Astrocyte (in vitro differentiated cells and primary cell): ENCODE data around the gene ITPK1.

Experiments
- EZH2 ChIP-seq: IDR thresholded peaks from 2 replicates; pipeline ENCODE4 v1.6.1; 2012; ENCODE audit warnings: mild to moderate bottlenecking, low read length, inconsistent platforms; ENCODE audit not compliant: insufficient read depth
- TF ChIP-seq, protein P1 (sequence below): IDR thresholded peaks from 2 replicates; pipeline ENCODE4 v1.5.1; 2011; ENCODE audit warnings: low read depth, mild to moderate bottlenecking, inconsistent platforms, low read length, moderate library complexity; ENCODE audit not compliant: insufficient read depth

DNA sequence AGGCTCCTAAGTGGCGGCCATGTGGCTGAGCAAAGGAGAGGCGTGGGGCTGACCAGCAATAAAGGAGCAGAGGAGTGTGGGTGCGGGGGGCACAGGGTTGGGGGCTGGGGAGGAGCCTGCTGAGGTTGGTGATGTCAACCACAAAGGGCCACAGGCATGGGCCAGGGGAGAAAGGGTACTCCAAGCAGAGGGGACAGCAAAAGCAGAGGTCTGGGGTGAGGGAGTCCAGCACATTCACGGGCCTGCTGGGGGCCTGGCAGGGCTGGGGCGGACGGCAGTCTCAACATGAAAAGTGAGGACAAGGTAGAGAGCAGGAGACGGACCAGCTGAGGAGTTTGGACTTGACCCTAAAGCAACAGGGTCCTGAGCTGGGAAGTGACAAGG, 111.0 kb downstream of the ITPK1 start:
- TF ChIP-seq, protein P1, sequence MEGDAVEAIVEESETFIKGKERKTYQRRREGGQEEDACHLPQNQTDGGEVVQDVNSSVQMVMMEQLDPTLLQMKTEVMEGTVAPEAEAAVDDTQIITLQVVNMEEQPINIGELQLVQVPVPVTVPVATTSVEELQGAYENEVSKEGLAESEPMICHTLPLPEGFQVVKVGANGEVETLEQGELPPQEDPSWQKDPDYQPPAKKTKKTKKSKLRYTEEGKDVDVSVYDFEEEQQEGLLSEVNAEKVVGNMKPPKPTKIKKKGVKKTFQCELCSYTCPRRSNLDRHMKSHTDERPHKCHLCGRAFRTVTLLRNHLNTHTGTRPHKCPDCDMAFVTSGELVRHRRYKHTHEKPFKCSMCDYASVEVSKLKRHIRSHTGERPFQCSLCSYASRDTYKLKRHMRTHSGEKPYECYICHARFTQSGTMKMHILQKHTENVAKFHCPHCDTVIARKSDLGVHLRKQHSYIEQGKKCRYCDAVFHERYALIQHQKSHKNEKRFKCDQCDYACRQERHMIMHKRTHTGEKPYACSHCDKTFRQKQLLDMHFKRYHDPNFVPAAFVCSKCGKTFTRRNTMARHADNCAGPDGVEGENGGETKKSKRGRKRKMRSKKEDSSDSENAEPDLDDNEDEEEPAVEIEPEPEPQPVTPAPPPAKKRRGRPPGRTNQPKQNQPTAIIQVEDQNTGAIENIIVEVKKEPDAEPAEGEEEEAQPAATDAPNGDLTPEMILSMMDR, result no peak
- no peak for TF ChIP-seq EZH2
